Hypothalamus (tissue), 51 donors: ENCODE data around the gene EML1.

Experiments used
- DNase-seq, 51 donors: peaks; one replicate each; lab custom pipeline; 2025; lab: John Stamatoyannopoulos, UW

EML1 gene, protein sequence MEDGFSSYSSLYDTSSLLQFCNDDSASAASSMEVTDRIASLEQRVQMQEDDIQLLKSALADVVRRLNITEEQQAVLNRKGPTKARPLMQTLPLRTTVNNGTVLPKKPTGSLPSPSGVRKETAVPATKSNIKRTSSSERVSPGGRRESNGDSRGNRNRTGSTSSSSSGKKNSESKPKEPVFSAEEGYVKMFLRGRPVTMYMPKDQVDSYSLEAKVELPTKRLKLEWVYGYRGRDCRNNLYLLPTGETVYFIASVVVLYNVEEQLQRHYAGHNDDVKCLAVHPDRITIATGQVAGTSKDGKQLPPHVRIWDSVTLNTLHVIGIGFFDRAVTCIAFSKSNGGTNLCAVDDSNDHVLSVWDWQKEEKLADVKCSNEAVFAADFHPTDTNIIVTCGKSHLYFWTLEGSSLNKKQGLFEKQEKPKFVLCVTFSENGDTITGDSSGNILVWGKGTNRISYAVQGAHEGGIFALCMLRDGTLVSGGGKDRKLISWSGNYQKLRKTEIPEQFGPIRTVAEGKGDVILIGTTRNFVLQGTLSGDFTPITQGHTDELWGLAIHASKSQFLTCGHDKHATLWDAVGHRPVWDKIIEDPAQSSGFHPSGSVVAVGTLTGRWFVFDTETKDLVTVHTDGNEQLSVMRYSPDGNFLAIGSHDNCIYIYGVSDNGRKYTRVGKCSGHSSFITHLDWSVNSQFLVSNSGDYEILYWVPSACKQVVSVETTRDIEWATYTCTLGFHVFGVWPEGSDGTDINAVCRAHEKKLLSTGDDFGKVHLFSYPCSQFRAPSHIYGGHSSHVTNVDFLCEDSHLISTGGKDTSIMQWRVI

DNA sequence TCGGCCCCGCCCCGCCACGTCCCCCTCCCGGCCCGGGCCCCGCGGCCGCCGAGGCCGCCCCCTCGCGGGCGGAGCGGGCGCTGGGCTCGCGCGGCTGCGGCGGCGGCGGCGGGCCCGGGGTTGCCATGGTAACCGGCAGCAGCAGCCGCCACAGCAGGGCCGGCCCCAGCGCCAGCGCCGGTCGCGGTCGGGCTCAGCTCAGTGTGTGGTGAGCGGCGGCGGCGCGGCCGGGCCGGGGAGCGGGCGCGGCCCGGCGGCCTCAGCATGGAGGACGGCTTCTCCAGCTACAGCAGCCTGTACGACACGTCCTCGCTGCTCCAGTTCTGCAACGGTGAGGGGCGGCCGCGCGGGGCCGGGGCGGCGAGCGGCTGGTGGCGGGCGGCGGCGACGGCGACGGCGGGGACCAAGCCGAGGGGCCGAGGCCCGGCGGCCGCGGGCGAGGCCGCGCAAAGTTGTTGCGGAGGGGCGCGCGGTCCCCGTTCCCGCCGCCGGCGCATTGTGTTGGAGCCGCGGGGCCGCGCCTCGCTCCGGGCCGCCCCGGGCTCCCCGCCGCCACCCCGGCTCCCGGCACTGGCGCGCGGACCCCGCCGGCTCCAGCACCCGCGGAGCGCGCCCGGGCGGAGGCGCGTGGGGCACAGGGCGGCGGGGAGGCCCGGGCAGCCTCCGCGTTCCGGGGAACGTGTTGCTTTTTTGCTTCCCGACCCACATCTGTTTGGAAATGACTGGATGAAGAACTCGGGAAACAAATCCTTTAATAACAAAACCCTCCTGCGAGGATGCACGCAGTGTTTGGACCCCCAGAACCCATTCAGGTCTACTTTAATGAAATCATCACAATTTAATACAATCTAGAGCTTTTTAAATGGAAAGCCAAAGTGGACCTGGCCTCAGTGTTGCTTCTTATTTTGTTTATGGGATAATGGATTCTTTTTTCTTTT, at the start of gene EML1:
Gene EML1, plus strand, starts transcription at position 201 of the 938 bp plus-strand sequence. Its CDS starts 64 bp downstream, at position 265.
- DNase-seq, result peak in 49 of 51 donors; percentile 15 to 91 (median 69)

DNA sequence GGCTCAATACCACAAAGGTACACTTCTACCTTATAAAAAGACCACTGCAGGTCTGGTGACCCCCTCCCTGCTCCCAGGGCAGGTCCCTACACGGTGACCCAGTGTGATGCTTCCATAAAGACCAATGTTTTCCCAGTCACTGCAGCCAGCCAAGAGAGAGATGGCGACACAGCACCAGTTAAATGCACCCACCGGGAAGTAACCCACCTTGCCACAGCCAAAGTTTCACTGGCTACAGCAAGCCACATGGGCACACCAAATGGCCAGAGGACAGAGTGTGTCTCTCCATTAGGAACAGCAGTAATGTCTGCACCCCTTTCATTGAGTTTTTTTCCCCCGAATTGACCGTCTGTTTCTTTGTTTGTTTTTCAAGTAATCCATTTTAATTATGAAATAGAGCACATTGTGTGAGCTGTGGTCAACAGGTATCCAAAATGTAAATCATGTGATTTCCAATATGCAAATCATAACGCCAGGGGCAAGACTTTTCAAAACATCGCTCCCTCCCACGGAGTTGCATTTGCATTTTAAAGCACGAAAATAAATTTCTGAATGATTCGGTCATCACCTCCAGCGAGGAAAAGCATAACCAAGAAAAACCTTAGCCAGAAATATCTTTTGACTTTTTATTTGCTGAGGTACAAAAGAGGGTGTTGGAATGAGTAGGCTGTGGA, 48.9 kb upstream of the EML1 start:
- DNase-seq, result no peak

DNA sequence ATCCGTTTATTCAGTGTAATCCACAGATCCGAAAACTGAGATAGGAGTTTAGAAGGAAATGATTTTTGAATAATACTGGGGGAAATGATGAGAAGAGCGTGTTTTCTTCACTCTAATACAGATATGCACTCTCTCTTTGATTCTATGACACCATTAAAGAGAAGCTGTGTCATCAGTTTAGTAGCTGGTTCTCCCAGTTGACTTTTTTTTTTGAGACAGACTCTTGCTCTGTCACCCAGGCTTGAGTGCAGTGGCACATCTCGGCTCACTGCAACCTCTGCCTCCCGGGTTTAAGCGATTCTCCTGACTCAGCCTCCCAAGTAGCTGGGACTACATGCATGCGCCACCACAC, 48.4 kb upstream of the EML1 start:
- no peak for DNase-seq

DNA sequence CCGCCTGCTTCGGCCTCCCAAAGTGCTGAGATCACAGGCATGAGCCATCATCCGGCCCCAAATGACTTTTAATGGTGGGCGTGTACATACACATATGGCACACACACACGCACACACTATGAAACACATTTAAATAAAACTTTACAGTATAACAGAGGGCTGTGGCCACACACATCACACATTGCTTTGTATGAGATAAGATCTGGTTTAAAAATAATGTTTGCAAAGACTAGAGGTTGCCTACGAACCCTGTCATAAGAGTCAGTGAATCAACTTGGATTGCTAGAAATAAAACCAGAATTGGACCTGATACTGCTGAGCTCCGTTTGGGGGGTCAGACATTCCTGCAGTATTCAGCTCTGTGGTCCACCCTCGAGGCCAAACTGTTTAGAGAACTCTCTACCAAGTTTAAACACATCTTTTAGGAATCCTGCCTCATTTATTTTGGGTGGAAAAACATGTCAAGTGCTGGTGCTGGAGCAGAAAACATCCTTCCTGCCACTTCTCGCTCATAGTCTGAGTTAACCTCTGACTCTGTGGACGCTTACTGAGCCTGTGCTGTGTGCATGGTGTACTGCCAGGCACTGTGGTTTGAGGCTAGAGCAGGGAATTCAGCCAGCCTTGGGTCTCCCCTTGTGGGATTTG, 47.8 kb upstream of the EML1 start:
- DNase-seq, result no peak

DNA sequence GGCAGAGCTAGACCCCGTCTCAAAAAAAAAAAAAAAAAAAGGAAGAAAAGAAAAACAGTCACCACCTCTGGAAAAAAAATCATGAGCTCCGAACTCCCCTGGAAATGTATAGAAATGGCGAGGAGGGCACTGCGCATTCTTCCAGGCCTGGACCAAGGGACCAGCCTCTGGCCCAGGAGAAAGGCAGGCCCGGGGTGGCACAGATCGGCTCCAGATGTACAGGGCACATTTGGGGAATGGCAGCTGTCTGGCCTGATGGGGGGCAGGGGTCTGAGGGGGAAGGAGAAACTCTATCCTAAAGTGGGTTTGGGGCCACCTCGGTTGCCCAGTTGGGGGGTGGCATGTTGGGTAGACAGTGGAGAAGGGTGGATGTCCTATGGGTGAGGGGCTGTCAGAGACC, 46.0 kb upstream of the EML1 start:
- no peak for DNase-seq

DNA sequence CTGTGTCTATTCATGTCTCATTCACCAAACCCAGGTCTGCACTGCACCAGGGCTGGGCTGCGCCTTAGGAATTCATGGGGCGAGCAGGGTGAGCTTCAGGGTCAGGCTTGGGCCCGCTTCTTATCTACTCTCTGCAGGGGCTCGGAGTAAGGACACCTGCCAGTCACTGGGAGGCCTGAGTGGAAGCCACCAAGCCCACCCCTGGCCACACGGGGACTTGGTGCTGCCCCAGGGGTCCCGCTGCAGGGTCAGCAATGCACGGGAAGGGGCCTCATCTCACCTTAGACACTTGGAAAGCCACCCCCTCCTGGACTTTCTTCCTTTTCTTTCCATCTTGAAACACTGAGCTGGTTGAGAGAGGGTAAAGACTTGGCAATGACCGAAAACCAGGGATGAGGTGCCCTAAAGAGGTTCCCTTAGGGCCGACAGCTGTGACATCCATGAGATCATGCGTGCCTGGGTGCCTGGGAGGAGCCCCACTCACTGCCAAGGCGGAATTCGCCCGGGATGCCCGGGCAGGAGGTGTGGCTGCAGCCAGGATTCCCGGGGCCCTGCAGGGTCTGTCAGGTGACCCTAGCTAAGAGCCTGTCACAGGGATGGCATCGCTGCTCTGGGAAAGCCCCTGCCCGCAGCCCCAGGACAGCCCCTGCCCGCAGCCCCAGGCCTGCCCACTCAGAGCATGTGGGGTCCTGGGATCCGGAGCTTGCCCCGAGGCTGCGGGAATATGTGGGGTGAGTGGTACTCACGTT, 45.5 kb upstream of the EML1 start:
- no peak for DNase-seq

DNA sequence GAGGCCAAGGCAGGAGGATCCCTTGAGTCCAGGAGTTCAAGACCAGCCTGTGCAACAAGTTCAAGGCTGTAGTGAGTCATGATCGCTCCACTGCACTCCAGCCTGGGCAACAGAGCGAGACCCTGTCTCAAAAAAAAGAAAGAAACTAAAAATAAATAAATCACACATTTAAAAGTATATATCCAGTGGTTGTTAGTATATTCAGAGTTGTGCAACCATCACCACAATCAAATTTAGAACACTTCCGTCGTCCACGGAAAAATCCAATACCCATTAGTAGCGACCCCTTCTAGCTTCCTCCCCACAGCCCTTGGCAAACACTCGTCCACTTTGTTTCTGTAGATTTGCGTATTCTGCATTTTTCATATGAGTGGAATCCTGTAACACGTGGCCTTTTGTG, 44.7 kb upstream of the EML1 start:
- no peak for DNase-seq

DNA sequence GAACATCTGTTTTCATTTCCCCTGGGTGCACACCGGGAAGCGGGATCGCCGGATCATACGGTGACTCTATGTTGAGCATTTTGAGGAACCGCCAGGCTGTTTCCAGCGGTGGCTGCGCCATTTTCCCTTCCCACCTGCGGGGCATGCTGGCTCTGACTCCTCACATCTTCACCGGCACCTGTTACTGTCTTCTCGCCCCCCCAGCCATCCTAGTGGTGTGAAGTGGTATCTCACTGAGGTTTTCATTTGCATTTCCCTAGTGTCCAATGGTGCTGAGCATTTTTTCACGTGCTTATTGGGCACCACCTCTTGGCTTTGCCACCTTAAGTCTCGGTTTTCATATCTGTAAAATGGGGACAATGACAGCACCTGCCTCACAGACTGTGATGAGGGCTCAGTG, 44.1 kb upstream of the EML1 start:
- no peak for DNase-seq

DNA sequence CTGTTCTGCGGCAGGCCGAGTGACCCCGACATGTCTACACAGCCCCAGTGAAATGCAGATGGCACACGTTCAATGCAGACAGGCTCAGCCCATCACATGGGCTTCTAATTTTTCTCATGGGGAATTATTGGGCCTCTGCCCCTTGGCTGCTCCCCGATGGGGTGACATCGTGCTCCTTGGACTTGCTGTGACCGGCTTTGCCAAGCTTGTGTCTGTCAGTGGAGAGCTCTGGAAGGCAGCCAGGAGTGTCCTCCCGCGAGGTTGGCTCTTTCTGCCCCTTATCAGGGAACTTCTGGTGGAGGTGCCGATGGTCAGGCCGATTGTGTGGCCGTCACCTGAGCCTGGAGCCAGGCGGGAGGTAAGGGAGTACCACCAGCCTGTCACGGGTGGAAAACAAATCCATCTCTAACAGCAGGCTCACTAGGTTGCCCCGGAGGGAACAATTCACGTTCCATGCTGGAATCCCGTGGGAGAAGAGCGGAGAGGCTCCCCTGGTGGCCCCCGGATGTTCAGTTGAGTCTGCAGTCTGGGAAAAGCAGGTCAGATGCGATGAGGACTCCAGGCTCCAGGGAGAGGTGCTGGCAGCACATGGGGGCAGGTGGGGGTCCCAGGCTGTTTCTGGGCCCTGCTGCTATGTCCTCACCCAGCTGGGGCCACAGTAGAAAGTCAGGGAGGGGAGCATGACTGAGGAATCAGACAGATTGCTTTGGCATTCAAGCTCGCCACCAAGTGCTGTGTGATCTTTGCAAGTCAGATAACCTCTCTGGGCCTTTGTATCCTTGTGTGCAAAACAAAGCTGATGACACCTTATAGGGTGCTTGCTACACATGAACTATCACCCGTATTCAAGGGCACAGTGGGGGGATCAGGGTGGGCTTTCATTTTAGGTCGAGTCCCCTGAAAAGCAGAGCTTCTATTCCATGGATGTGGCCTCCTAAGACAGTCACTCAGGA, 43.2 kb upstream of the EML1 start:
- no peak for DNase-seq

DNA sequence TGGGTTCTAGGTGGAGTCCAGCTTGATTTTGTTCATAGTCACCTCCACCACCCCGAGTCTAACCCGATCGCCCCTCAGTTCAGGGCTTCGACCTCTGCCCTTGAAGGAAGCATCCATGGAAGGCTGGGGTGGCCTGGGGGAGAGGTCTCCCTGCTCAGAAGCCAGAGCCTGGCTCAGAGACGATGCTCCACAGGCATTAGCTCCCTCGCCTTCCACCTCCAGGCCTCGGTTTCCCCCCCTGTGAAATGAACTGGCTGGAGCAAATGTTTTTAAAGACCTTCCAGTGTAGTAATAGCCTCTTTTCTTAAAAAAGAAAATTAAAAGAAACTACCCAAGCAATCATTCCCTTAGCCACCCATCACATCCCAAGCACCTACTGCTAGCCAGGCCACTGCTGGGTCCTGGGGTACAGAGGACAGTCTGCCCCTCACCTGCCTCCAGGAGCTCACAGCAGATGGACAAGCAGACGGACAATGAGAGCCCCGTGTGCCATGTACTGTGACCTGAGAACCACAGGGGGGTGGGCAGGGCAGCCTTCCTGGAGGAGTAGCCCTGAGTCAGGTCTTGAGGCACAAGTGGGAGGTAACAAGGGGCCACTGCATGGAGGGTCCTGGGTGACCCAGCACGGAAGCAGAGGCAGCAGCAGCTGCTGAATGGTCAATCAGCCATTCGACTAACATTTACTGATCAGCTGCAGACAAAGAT, 42.3 kb upstream of the EML1 start:
- no peak for DNase-seq

DNA sequence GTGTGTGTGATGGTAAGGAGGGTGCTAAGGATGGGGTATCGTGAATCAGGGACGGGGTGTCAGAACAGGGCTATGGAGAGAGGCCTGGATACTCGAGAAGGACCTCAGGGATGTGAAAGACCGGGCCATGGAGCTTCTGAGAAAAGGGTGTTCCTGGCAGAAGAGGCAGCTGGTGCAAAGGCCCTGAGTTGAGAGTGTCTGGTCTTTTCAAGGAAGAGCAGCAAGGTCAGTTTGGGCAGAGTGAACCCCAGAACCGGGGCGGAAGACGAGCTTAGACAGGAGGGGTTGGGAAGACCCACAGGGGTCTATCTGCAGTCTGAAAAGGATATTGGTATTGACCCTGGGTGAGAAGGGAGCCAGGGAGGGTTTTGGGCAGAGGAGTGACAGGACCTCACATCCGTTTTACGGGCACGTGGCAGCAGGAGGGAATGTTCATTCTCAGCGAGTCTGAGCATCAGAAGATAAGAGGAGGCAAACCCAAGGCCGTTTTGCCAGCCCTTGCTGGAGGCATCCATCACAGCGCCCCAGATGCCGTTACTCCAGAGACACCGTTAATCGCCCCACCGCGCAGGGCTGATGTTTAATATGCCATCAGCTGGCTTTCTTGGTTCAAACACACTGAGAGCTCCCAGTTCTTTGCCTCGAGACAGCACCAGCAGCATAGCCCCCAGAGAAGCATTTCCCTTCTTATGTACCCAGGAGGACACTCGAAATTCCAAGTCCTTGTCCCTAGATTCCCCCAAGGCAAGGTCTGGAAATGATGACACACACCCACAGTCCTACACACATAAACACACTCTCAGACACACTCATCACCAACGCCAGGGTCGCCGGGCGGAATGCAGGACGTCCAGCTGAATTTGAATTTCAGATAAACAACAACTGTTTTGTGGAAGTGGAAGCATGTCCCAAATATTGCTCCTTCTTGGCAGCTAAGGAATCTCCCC, 41.4 kb upstream of the EML1 start:
- no peak for DNase-seq

DNA sequence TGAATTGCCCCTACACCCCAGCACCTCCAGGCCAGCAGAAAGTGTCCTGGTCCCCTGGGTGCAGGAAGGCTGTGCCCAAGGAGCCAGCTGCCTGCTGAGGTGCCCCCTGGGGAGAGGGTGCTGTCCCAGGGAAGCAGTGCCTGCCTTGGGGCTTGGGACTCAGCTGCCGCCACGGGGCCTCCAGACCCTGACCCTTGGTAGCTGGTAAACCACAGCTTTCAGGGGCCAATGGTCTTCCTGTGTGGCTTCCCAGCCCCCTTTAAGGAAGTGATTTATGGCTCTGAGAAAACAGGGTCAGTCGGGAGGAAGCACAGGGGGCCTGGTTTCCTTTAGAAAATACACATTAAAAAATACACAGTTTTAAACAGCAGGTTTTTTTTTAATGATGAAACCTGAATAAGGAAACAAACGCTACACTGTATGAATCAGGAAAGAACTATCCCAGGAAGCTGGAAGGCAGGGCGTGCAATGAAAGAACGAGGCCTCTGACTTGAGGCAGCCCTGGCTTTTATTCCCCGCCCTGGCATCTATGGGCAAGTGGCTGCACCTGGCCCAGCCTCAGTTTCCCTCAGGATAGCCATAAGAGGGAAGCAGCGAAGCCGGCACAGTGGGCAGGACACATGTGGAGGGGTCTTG, 40.6 kb upstream of the EML1 start:
- DNase-seq, result peak in 1 of 51 donors; percentile 16

DNA sequence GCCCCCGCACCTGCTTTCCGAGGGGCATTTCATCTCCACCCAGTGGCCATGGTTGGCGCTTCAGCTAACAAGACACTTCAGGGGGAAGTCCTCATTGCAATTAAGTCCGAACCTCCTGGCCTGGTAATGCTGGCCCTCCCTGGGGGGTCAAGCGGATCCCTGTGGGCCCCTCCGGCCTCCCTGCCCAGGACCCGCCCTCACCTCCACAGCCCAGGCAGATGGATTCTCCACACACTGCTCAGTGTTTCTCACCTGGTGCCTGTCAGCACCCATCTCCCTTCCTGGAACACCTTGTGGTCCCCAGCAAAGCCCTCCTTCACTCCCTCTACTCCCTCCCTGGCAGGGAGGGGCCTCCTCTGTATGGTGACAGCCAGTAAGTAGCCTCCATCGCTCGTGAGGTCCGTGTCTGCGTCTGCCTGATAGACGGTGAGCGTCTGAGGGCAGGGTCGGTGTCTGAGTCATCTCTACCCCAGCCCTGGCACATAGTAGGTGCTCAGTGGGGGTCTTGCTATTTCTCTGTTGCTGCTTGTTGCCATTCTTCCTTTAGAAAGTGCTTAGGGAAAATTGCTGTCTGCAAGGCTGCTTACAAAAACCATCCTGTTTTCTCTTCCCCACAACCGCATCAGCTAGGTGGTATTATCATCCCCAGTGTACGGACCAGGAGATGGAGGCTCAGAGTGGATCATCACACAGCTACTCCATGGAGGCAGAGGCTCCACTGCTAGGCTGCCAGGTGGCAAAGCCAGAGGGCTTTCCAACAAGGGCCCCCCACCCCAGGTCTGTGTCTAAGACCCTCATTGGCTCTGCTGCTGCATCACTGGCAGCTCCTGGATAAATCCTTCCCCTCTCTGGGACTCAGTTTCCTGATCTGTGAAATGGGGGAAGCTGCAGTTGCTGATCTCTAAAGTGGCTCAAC, 39.7 kb upstream of the EML1 start:
- no peak for DNase-seq
